ENCODE data around the gene EYA4. TPM values are rescaled to one million over a fixed set of nuclear protein-coding genes. Genes with fewer than 3 reads are reported as not detected.

EYA4 gene
- total and polyA plus RNA-seq, 2 donors (not counting 3 experiments of a cell fraction or from before 2014, with no cell fraction given), result not detected

- dilution Hi-C loops (cut with MboI; ENCODE audit: extremely low pct_ligation_motif_present, low sequenced_read_pairs) (no loop called here), intact Hi-C loops (cut with micrococcal nuclease) (no loop called here)
- H3K9me3 ChIP-seq (replicated peaks; ENCODE audit: control insufficient read depth, insufficient read depth, low read length), result no peaks in the 10 kb centered on the region
- no peaks in the 10 kb centered on the region for H4K20me1 ChIP-seq (replicated peaks; ENCODE audit: control insufficient read depth, extremely low read depth, insufficient read depth, low read length)
- ChIA-PET CTCF (no interaction called here), POLR2A (no interaction called here)
- H2AFZ ChIP-seq (ENCODE audit: low read depth, low read length), result no peak overlapping the region
- H3K4me2 ChIP-seq (ENCODE audit: insufficient read depth, low read length), result no peak overlapping the region
- DNase-seq (ENCODE audit: low read depth, low spot score) (no peak), FAIRE-seq (no peak)
- no peaks in the 10 kb centered on the region for H3K36me3 ChIP-seq (ENCODE audit: control insufficient read depth in 2 of 2, extremely low read depth in 1 of 2, insufficient read depth in 2 of 2, low read length in 2 of 2)
- H3K79me2 ChIP-seq (ENCODE audit: control insufficient read depth, insufficient read depth, low read length), result no peaks in the 10 kb centered on the region
- H3K4me1 ChIP-seq (ENCODE audit: control insufficient read depth, extremely low read depth, insufficient read depth, low read length), result peaks cover 10% of the 10 kb centered on the region
- no peaks in the 10 kb centered on the region for H3K9me1 ChIP-seq (replicated peaks; ENCODE audit: control insufficient read depth, extremely low read depth, insufficient read depth, low read length)
- no TSS peak for BruUV-seq (replicated peaks)
- peaks cover 1 to 9% of the 10 kb centered on the region in 2 experiments for H3K27me3 ChIP-seq (ENCODE audit: control insufficient read depth in 2 of 2, insufficient read depth in 2 of 2, low read length in 2 of 2)
- H3K4me3 ChIP-seq (replicated peaks in 1 of 3; ENCODE audit: insufficient read depth in 1 of 3, low read depth in 1 of 3, low read length in 3 of 3), result no peak overlapping the region
- no peak for TF ChIP-seq CTCF (IDR thresholded peaks at IDR 0.05; ENCODE audit: extremely low read depth in 1 of 2, insufficient read depth in 1 of 2, low read depth in 1 of 2, low read length in 2 of 2)
- TF ChIP-seq POLR2AphosphoS5 (IDR thresholded peaks at IDR 0.05; ENCODE audit: insufficient read depth, low read depth, low read length), result no peak
- TF ChIP-seq MYC (IDR thresholded peaks at IDR 0.05; ENCODE audit: low read depth, low read length), result no peak
- TF ChIP-seq MAX (IDR thresholded peaks at IDR 0.05; ENCODE audit: insufficient read depth, insufficient read length), result no peak
- no peak overlapping the region for H3K9ac ChIP-seq (replicated peaks; ENCODE audit: extremely low read depth, insufficient read depth, low read length)
- H3K27ac ChIP-seq (ENCODE audit: insufficient read depth, low read depth, low read length), result no peak overlapping the region
Measured at GRCh38 chr6:133539502-133540259, 298.5 kb downstream of the EYA4 start.

- H3K9me1 ChIP-seq (replicated peaks; ENCODE audit: control insufficient read depth, extremely low read depth, insufficient read depth, low read length), result no peaks in the 10 kb centered on the region
- H3K4me3 ChIP-seq (replicated peaks in 1 of 3; ENCODE audit: insufficient read depth in 1 of 3, low read depth in 1 of 3, low read length in 3 of 3), result no peak overlapping the region
- FAIRE-seq, result peak; percentile 40
- peaks cover 1 to 5% of the 10 kb centered on the region in 2 experiments for H3K27me3 ChIP-seq (ENCODE audit: control insufficient read depth in 2 of 2, insufficient read depth in 2 of 2, low read length in 2 of 2)
- no peak overlapping the region for H3K27ac ChIP-seq (ENCODE audit: insufficient read depth, low read depth, low read length)
- dilution Hi-C loops (cut with MboI; ENCODE audit: extremely low pct_ligation_motif_present, low sequenced_read_pairs) (no loop called here), intact Hi-C loops (cut with micrococcal nuclease) (no loop called here)
- H2AFZ ChIP-seq (ENCODE audit: low read depth, low read length), result no peak overlapping the region
- H3K79me2 ChIP-seq (ENCODE audit: control insufficient read depth, insufficient read depth, low read length), result no peaks in the 10 kb centered on the region
- H3K9me3 ChIP-seq (replicated peaks; ENCODE audit: control insufficient read depth, insufficient read depth, low read length), result no peaks in the 10 kb centered on the region
- H3K4me1 ChIP-seq (ENCODE audit: control insufficient read depth, extremely low read depth, insufficient read depth, low read length), result peaks cover 10% of the 10 kb centered on the region
- TF ChIP-seq JUN (IDR thresholded peaks at IDR 0.05; ENCODE audit: borderline replicate concordance, insufficient read depth, insufficient read length, low read depth), result no peak
- TF ChIP-seq POLR2A (IDR thresholded peaks at IDR 0.05; ENCODE audit: low read depth, low read length), result no peak
- no peak for TF ChIP-seq GATA2 (IDR thresholded peaks at IDR 0.05; ENCODE audit: insufficient read depth, insufficient read length, low read depth, low read length)
- TF ChIP-seq MYC (IDR thresholded peaks at IDR 0.05; ENCODE audit: low read depth, low read length), result no peak
- no peak for TF ChIP-seq FOS (IDR thresholded peaks at IDR 0.05; ENCODE audit: borderline replicate concordance, insufficient read depth, low read length)
- no peak for TF ChIP-seq MAX (IDR thresholded peaks at IDR 0.05; ENCODE audit: insufficient read depth, insufficient read length)
- no peak for TF ChIP-seq EZH2 (IDR thresholded peaks at IDR 0.05; ENCODE audit: borderline replicate concordance, low read depth, low read length, severe bottlenecking)
- no peak for TF ChIP-seq POLR2AphosphoS5 (IDR thresholded peaks at IDR 0.05; ENCODE audit: insufficient read depth, low read depth, low read length)
- no peak for TF ChIP-seq CTCF (IDR thresholded peaks at IDR 0.05; ENCODE audit: extremely low read depth in 1 of 2, insufficient read depth in 1 of 2, low read depth in 1 of 2, low read length in 2 of 2)
- H3K4me2 ChIP-seq (ENCODE audit: insufficient read depth, low read length), result no peak overlapping the region
- ChIA-PET POLR2A (no interaction called here), CTCF (no interaction called here)
- no peak for DNase-seq (ENCODE audit: low read depth, low spot score)
- no peaks in the 10 kb centered on the region for H4K20me1 ChIP-seq (replicated peaks; ENCODE audit: control insufficient read depth, extremely low read depth, insufficient read depth, low read length)
- no TSS peak for BruUV-seq (replicated peaks)
- no peak overlapping the region for H3K9ac ChIP-seq (replicated peaks; ENCODE audit: extremely low read depth, insufficient read depth, low read length)
- H3K36me3 ChIP-seq (ENCODE audit: control insufficient read depth in 2 of 2, extremely low read depth in 1 of 2, insufficient read depth in 2 of 2, low read length in 2 of 2), result no peaks in the 10 kb centered on the region
Measured at GRCh38 chr6:133540361-133540760, 299.2 kb downstream of the EYA4 start.
